Gastrocnemius medialis (tissue), 4 donors: ENCODE measurements around the gene MAML2. TPM values are rescaled to one million over a fixed set of nuclear protein-coding genes. Genes with fewer than 3 reads are reported as not detected.

Experiments
- ATAC-seq, 2 donors: fragments of 150-250 bp; one replicate each; pipeline ENCODE4 v1.9.1; 2016
- DNase-seq, 2 donors: peaks; one replicate each; pipeline ENCODE4 v3.0.0-alpha.2; 2019
- H3K27ac ChIP-seq, 4 donors: fragments of 200-600 bp; sonication (generic); 1 replicate in 1 of 4; 2 replicates in 3 of 4; pipeline ENCODE4 v1.5.1; 2016 to 2018; ENCODE audit warnings: mild to moderate bottlenecking in 2 of 4, moderate library complexity in 1 of 4
- H3K27me3 ChIP-seq, 3 donors: fragments of 200-600 bp; sonication (generic) in 2 of 3; 1 replicate in 1 of 3; 2 replicates in 2 of 3; pipeline versions ENCODE4 v1.5.1 to v1.6.0; 2016 to 2019; ENCODE audit warnings: mild to moderate bottlenecking in 1 of 3, moderate library complexity in 1 of 3
- H3K36me3 ChIP-seq, 2 donors: fragments of 200-600 bp; sonication (generic) in 1 of 2; one replicate each; pipeline ENCODE4 v1.5.1; 2017 to 2018
- H3K4me1 ChIP-seq, 2 donors: fragments of 200-600 bp; sonication (generic) in 1 of 2; one replicate each; pipeline ENCODE4 v1.5.1; 2016 to 2017; ENCODE audit warnings: mild to moderate bottlenecking in 2 of 2
- H3K4me3 ChIP-seq, 4 donors: fragments of 200-600 bp; sonication (generic) in 3 of 4; 1 replicate in 1 of 4; 2 replicates in 3 of 4; pipeline ENCODE4 v1.5.1; 2016 to 2019; ENCODE audit warnings: mild to moderate bottlenecking in 2 of 4
- H3K9me3 ChIP-seq, 3 donors: fragments of 200-600 bp; sonication (generic) in 2 of 3; 1 replicate in 1 of 3; 2 replicates in 2 of 3; pipeline ENCODE4 v1.5.1; 2016 to 2019
- POLR2A ChIP-seq, 2 donors: fragments of 450-650 bp; IDR thresholded peaks; one replicate each; pipeline ENCODE4 v1.6.1; 2017; ENCODE audit warnings: antibody characterized with exemption in 2 of 2, mild to moderate bottlenecking in 2 of 2, moderate library complexity in 2 of 2
- in situ Hi-C, 4 donors: fragments of 200-750 bp; cut with MboI; loops; one replicate each; pipeline versions ENCODE4 v1.15.0 to v1.8.0; 2017; ENCODE audit warnings: low sequenced_read_pairs in 4 of 4
- intact Hi-C: fragments of 100-400 bp; cut with DNase I; formaldehyde crosslinking; loops from one replicate; pipeline ENCODE4 v1.15.1; 2023; ENCODE audit warnings: low total_unique reads
- total RNA-seq, 4 donors: library from RNA; depleted of rRNA; stranded (reverse); fragments of >200 nt; gene quantifications; one replicate each; pipeline versions ENCODE4 v1.1.0 to v1.2.3, GENCODE V29; 2016
- TF ChIP-seq, protein P1 (sequence below), 5 experiments: fragments of 450-650 bp in 3 of 5; fragments of 200-600 bp in 2 of 5; sonication (generic) in 2 of 5; IDR thresholded peaks in 4 of 5; conservative IDR thresholded peaks in 1 of 5; 1 replicate in 4 of 5; 2 replicates in 1 of 5; pipeline ENCODE4 v1.5.1; 2016 to 2019; ENCODE audit warnings: antibody characterized with exemption in 5 of 5, mild to moderate bottlenecking in 3 of 5, moderate library complexity in 3 of 5

The MAML2 gene
- total RNA-seq, 4 donors from 2014 or later, result 4.1 to 6.3 (median 4.8) TPM

DNA sequence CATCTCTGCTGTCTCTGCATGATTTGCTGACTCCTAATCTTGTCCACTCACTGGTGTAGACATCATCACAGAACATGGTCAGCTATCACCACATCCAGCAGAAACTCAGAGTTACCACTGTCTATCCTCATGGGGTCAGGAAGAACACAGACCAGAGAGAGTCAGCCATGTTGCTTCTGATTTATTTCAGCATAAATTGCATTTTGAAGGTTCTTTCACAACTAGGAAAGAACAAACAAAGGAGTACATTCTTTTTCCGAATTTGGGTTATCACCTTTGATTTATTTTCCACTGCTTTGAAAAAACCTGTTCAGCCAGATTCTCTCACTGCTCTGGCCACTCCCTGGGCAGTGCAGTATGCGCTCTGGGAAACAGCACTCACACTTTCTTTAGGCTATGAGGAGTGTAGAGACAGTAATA lies 247.1 kb downstream of the MAML2 start:
- ATAC-seq, result no peak
- in situ Hi-C loops, result no loop called here
- intact Hi-C loops, result no loop called here

DNA sequence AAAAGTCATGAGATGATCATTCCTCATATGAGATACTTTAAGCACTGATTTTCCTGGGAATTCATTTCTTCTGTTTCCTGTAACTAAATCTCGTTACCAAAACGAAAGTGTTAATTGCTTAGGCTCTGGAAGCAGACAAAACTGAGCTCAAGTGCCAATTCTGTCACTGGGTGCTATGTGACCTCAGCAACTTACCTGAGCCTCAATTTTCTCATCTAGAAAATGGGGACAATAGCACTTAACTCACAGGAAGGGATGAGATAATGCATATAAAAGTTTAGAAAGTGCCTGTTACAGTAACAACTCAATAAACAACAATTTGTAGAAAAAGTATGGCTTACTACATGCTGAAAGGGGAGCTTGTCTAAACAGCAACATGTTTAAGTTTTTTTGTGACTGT lies 248.8 kb downstream of the MAML2 start:
- TF ChIP-seq, protein P1, sequence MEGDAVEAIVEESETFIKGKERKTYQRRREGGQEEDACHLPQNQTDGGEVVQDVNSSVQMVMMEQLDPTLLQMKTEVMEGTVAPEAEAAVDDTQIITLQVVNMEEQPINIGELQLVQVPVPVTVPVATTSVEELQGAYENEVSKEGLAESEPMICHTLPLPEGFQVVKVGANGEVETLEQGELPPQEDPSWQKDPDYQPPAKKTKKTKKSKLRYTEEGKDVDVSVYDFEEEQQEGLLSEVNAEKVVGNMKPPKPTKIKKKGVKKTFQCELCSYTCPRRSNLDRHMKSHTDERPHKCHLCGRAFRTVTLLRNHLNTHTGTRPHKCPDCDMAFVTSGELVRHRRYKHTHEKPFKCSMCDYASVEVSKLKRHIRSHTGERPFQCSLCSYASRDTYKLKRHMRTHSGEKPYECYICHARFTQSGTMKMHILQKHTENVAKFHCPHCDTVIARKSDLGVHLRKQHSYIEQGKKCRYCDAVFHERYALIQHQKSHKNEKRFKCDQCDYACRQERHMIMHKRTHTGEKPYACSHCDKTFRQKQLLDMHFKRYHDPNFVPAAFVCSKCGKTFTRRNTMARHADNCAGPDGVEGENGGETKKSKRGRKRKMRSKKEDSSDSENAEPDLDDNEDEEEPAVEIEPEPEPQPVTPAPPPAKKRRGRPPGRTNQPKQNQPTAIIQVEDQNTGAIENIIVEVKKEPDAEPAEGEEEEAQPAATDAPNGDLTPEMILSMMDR (IDR thresholded peaks at IDR 0.05 in 4 of 5, conservative IDR thresholded peaks at IDR 0.05 in 1 of 5), result no peak
- TF ChIP-seq POLR2A (IDR thresholded peaks at IDR 0.05), result no peak
- no peaks in the 10 kb centered on the region for H3K27me3 ChIP-seq
- no peak for DNase-seq
- ATAC-seq, result no peak
- in situ Hi-C loops (no loop called here), intact Hi-C loops (no loop called here)
- H3K36me3 ChIP-seq, result no peaks in the 10 kb centered on the region
- peaks cover 0 to 5% of the 10 kb centered on the region in 2 donors for H3K4me1 ChIP-seq
- no peak overlapping the region for H3K4me3 ChIP-seq
- H3K9me3 ChIP-seq, result no peaks in the 10 kb centered on the region
- H3K27ac ChIP-seq, result no peak overlapping the region

More for the DNA sequence above, 247.1 kb downstream of the MAML2 start:
- no peak overlapping the region for H3K27ac ChIP-seq
- no peaks in the 10 kb centered on the region for H3K9me3 ChIP-seq
- no peak for DNase-seq
- no peaks in the 10 kb centered on the region for H3K36me3 ChIP-seq
- H3K27me3 ChIP-seq, result no peaks in the 10 kb centered on the region
- H3K4me3 ChIP-seq, result no peak overlapping the region
- no peak for TF ChIP-seq POLR2A (IDR thresholded peaks at IDR 0.05)
- peaks cover 0 to 5% of the 10 kb centered on the region in 2 donors for H3K4me1 ChIP-seq

DNA sequence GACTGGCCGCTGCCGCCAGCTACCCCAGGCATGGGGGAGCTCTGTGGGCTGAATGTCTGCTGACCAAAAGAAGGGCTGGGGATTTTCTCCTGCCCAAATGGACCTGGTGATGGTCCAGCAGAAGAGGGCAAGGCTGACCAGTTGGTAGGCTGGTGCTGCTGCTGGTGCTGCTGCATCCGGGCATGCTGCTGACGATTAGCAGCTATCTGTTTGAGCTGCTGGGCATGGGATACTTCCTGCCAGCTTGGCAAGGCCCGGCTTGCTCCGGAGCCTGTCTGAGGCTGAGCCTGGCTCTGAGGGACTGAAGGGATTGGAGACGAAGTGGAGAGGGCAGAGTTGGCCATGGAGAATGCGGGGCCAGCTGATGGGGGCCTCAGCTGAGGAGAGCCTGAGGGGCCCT lies 250.5 kb downstream of the MAML2 start:
- no peak for TF ChIP-seq POLR2A (IDR thresholded peaks at IDR 0.05)
- TF ChIP-seq, protein P1 (IDR thresholded peaks at IDR 0.05 in 4 of 5, conservative IDR thresholded peaks at IDR 0.05 in 1 of 5), result no peak
- in situ Hi-C loops (no loop called here), intact Hi-C loops (no loop called here)
- DNase-seq (no peak), ATAC-seq (no peak)
- H3K4me1 ChIP-seq, result no peaks in the 10 kb centered on the region
- H3K9me3 ChIP-seq, result no peaks in the 10 kb centered on the region
- H3K27ac ChIP-seq, result no peak overlapping the region
- H3K36me3 ChIP-seq, result no peaks in the 10 kb centered on the region
- no peak overlapping the region for H3K4me3 ChIP-seq
- no peaks in the 10 kb centered on the region for H3K27me3 ChIP-seq

DNA sequence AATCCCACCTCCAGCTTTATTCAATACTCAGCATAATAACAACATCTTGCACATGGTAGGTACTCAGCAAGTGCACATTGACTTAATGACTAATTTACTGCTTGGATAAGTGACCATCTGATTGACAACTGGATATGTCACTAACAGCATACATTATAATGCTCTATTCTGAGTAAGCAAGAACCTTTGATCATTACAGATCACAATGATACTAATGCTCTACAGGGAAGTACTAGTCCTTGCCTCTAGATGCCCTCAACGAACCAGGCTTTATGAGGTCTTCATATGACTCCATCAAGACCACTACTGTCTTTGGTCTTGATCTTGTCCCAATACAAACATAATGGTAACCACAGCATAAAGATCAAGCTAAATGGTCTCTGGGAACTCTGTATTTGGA lies 251.5 kb downstream of the MAML2 start:
- in situ Hi-C loops (no loop called here), intact Hi-C loops (no loop called here)
- DNase-seq (no peak), ATAC-seq (no peak)
- no peak overlapping the region for H3K4me3 ChIP-seq
- no peaks in the 10 kb centered on the region for H3K4me1 ChIP-seq
- no peaks in the 10 kb centered on the region for H3K9me3 ChIP-seq
- no peaks in the 10 kb centered on the region for H3K27me3 ChIP-seq
- no peaks in the 10 kb centered on the region for H3K36me3 ChIP-seq
- H3K27ac ChIP-seq, result no peak overlapping the region
- TF ChIP-seq POLR2A (IDR thresholded peaks at IDR 0.05), result no peak
- TF ChIP-seq, protein P1 (IDR thresholded peaks at IDR 0.05 in 4 of 5, conservative IDR thresholded peaks at IDR 0.05 in 1 of 5), result no peak

DNA sequence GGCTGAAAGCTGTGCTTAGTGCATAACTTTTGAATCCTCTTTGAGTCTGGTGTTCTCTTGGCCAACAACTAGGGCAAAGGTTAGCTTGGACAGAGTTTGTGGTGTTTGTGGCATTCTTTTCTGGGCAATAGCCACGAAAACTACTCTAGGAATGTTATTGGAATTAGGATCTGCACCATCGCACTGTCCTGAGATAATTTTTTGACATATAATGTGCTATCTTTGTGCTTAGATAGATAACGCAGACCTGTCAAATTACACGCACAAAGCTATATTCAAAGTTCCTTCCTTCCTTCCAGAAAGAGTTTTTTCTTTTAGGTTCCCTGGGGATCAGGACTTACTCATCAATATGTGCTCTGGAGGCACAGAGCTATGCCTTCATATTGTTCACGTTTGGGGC lies 252.3 kb downstream of the MAML2 start:
- Histone ChIP-seq H3K27ac (no peak overlapping the region), H3K36me3 (no peaks in the 10 kb centered on the region), H3K4me3 (no peak overlapping the region), H3K4me1 (no peaks in the 10 kb centered on the region), H3K27me3 (no peaks in the 10 kb centered on the region), H3K9me3 (no peaks in the 10 kb centered on the region)
- no peak for DNase-seq
- TF ChIP-seq, protein P1 (IDR thresholded peaks at IDR 0.05 in 4 of 5, conservative IDR thresholded peaks at IDR 0.05 in 1 of 5), result no peak
- TF ChIP-seq POLR2A (IDR thresholded peaks at IDR 0.05), result no peak
- ATAC-seq, result no peak
- in situ Hi-C loops (no loop called here), intact Hi-C loops (no loop called here)
